PC-9 (cell line): Measurements from ENCODE around the gene PRSS33. TPM values are rescaled to one million over a fixed set of nuclear protein-coding genes. Genes with fewer than 3 reads are reported as not detected.

Experiments
- BruUV-seq: library from RNA; stranded (reverse); fragments of 400-500 nt; replicated peaks from 2 replicates; lab custom pipeline; 2021; lab: Mats Ljungman, UMichigan
- CTCF ChIA-PET: fragments of 300-600 bp; sonication (Branson Sonifier 250); formaldehyde crosslinking; loops from one replicate; lab custom pipeline; 2022; ENCODE audit warnings: antibody characterized with exemption; lab: Charles Lee
- POLR2A ChIA-PET: fragments of 300-600 bp; sonication (Branson Sonifier 250); formaldehyde crosslinking; loops from one replicate; lab custom pipeline; 2022; ENCODE audit warnings: antibody characterized with exemption; ENCODE audit not compliant: unreplicated experiment; lab: Charles Lee
- DNase-seq, 2 experiments: peaks; one replicate each; pipeline versions ENCODE4 v3.0.0 to v3.0.0-alpha.2; 2015 to 2022; ENCODE audit warnings: mixed read lengths in 1 of 2
- H2AFZ ChIP-seq: fragments of 200-600 bp; sonication (generic); 2 replicates; pipeline ENCODE4 v1.8.1; 2017; ENCODE audit warnings: antibody characterized with exemption
- H3F3A ChIP-seq: fragments of 200-600 bp; sonication (generic); 2 replicates; pipeline ENCODE4 v1.8.1; 2017; ENCODE audit warnings: antibody characterized with exemption, mild to moderate bottlenecking, low read depth; ENCODE audit not compliant: insufficient read depth
- H3K27ac ChIP-seq: fragments of 200-600 bp; sonication (generic); 2 replicates; pipeline ENCODE4 v1.6.1; 2016; ENCODE audit warnings: mixed run types
- H3K27me3 ChIP-seq: fragments of 200-600 bp; sonication (generic); 2 replicates; pipeline ENCODE4 v1.6.1; 2016; ENCODE audit warnings: low read depth, mixed run types; ENCODE audit not compliant: insufficient read depth
- H3K36me3 ChIP-seq: fragments of 200-600 bp; sonication (generic); 2 replicates; pipeline ENCODE4 v1.6.1; 2016; ENCODE audit warnings: low read depth, mixed run types
- H3K4me1 ChIP-seq: fragments of 200-600 bp; sonication (generic); replicated peaks from 2 replicates; pipeline ENCODE4 v1.6.1; 2016; ENCODE audit warnings: mixed run types; ENCODE audit not compliant: insufficient read depth
- H3K4me2 ChIP-seq: fragments of 200-600 bp; sonication (generic); 2 replicates; pipeline ENCODE4 v1.6.1; 2017; ENCODE audit warnings: mixed run types
- H3K4me3 ChIP-seq: fragments of 200-600 bp; sonication (generic); 2 replicates; pipeline ENCODE4 v1.6.1; 2016; ENCODE audit warnings: mixed run types
- H3K79me2 ChIP-seq: fragments of 200-600 bp; sonication (generic); 2 replicates; pipeline ENCODE4 v1.6.1; 2017; ENCODE audit warnings: low read depth, mixed run types
- H3K9me2 ChIP-seq: fragments of 200-600 bp; sonication (generic); 2 replicates; pipeline ENCODE4 v1.8.1; 2017; ENCODE audit warnings: mild to moderate bottlenecking; ENCODE audit not compliant: insufficient read depth
- H3K9me3 ChIP-seq: fragments of 200-600 bp; sonication (generic); 2 replicates; pipeline ENCODE4 v1.8.1; 2016; ENCODE audit warnings: low read depth; ENCODE audit not compliant: insufficient read depth
- H4K20me1 ChIP-seq: fragments of 200-600 bp; sonication (generic); 2 replicates; pipeline ENCODE4 v1.8.1; 2017; ENCODE audit not compliant: insufficient read depth
- EZH2 ChIP-seq: fragments of 200-600 bp; sonication (generic); IDR thresholded peaks from 2 replicates; pipeline ENCODE4 v1.8.0; 2017; ENCODE audit warnings: antibody characterized with exemption, low read depth
- intact Hi-C: fragments of 100-400 bp; cut with micrococcal nuclease; formaldehyde crosslinking; loops from one replicate; pipeline ENCODE4 v1.10.0; 2022; ENCODE audit not compliant: unreplicated experiment
- total RNA-seq: library from RNA; stranded (reverse); gene quantifications from 2 replicates; pipeline ENCODE4 v1.2.3, GENCODE V29; 2021
- TF ChIP-seq, protein P1 (sequence below): fragments of 200-600 bp; sonication (generic); conservative IDR thresholded peaks from 2 replicates; pipeline ENCODE4 v1.6.1; 2017; ENCODE audit warnings: mixed run types, antibody characterized with exemption, mild to moderate bottlenecking, moderate library complexity

Gene PRSS33
- total RNA-seq, 1 experiment from 2014 or later, result 0.33 TPM

DNA sequence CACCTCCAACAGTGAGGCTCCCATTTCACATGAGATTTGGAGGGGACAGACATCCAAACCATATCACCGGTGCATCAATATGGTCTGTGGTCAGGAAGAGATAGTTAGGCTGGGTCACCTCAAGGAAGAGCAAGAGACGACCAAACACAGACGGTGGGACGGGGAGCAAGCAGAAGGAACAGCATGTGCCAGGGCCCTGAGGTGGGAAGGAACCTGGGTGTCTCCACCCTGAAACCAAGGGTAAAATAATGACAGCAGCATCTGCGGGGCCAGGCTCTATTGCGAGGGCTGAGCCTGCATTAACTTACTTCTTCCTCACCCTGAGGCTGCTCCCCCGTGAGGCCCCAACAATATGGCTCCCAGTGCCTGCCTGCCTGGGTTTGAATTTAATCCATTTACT is 20.8 kb upstream of the PRSS33 start:
- no peak for DNase-seq
- H2AFZ ChIP-seq, result no peak overlapping the region
- no peaks in the 10 kb centered on the region for H3K9me2 ChIP-seq
- 0 out of 2 replicates have a peak, but pooled peaks cover 3% of the 10 kb centered on the region for H3F3A ChIP-seq
- BruUV-seq, result no TSS peak
- no peaks in the 10 kb centered on the region for H4K20me1 ChIP-seq
- intact Hi-C loops, result no loop called here
- CTCF ChIA-PET, result no interaction called here
- 0 out of 2 replicates have a peak, but pooled peaks cover 3% of the 10 kb centered on the region for H3K27me3 ChIP-seq
- no peaks in the 10 kb centered on the region for H3K9me3 ChIP-seq
- H3K4me3 ChIP-seq, result no peak overlapping the region
- no peak overlapping the region for H3K27ac ChIP-seq
- no peak overlapping the region for H3K4me2 ChIP-seq
- no peaks in the 10 kb centered on the region for H3K79me2 ChIP-seq
- POLR2A ChIA-PET, result no interaction called here
- TF ChIP-seq, protein P1, sequence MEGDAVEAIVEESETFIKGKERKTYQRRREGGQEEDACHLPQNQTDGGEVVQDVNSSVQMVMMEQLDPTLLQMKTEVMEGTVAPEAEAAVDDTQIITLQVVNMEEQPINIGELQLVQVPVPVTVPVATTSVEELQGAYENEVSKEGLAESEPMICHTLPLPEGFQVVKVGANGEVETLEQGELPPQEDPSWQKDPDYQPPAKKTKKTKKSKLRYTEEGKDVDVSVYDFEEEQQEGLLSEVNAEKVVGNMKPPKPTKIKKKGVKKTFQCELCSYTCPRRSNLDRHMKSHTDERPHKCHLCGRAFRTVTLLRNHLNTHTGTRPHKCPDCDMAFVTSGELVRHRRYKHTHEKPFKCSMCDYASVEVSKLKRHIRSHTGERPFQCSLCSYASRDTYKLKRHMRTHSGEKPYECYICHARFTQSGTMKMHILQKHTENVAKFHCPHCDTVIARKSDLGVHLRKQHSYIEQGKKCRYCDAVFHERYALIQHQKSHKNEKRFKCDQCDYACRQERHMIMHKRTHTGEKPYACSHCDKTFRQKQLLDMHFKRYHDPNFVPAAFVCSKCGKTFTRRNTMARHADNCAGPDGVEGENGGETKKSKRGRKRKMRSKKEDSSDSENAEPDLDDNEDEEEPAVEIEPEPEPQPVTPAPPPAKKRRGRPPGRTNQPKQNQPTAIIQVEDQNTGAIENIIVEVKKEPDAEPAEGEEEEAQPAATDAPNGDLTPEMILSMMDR, result no peak
- no peak for TF ChIP-seq EZH2
- H3K4me1 ChIP-seq, result peaks cover 9% of the 10 kb centered on the region; the same call in 1 of the 2 replicates
- no peaks in the 10 kb centered on the region for H3K36me3 ChIP-seq

DNA sequence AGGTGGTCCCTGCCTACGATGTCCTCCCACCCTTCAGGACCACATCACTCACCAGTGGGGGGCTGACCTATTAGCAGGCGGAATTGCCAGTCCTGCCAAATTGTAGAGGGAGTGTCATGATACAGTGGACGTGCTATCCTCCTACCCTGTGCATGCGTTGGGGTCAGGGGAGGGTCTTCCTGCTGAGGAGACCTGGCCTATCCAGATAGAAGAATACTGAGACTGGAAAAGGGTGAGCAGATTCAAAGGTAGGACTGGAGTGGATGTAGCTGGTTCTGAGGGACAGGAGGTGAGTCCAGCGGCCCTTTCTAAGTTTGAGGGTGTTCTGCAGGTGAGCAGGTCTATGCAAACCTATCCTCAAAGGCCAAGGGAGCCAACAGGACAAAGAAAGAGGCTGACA is 18.9 kb upstream of the PRSS33 start:
- Histone ChIP-seq H3K4me2 (no peak overlapping the region), H2AFZ (no peak overlapping the region), H3K36me3 (no peaks in the 10 kb centered on the region), H3F3A (0 out of 2 replicates have a peak, but pooled peaks cover 3% of the 10 kb centered on the region), H3K9me3 (no peaks in the 10 kb centered on the region), H3K4me3 (no peak overlapping the region), H3K9me2 (no peaks in the 10 kb centered on the region), H3K27me3 (0 out of 2 replicates have a peak, but pooled peaks cover 3% of the 10 kb centered on the region), H3K79me2 (no peaks in the 10 kb centered on the region), H4K20me1 (no peaks in the 10 kb centered on the region), H3K4me1 (no peaks in the 10 kb centered on the region), H3K27ac (no peak overlapping the region)
- CTCF ChIA-PET, result no interaction called here
- POLR2A ChIA-PET, result no interaction called here
- no peak for DNase-seq
- BruUV-seq, result no TSS peak
- intact Hi-C loops, result no loop called here
- TF ChIP-seq EZH2, result no peak
- TF ChIP-seq, protein P1, result no peak

DNA sequence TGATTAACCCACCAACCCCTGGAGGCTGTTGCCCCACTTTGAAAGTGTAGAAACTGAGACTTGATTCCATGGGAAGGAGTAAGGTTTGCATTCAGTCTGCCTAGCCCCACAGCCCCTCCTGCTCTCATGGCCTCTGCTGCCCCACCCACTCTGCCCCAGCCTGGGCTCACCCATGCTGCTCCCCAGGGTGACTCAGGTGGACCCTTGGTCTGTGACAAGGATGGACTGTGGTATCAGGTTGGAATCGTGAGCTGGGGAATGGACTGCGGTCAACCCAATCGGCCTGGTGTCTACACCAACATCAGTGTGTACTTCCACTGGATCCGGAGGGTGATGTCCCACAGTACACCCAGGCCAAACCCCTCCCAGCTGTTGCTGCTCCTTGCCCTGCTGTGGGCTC is 17.4 kb upstream of the PRSS33 start:
- TF ChIP-seq EZH2, result no peak
- TF ChIP-seq, protein P1, result no peak
- no peak for DNase-seq
- Histone ChIP-seq H3K9me2 (no peaks in the 10 kb centered on the region), H3K9me3 (no peaks in the 10 kb centered on the region), H3F3A (peaks cover 16% of the 10 kb centered on the region; the same call in 1 of the 2 replicates), H3K27me3 (no peaks in the 10 kb centered on the region), H3K4me2 (no peak overlapping the region), H3K4me3 (no peak overlapping the region), H3K36me3 (no peaks in the 10 kb centered on the region), H3K4me1 (peaks cover 10% of the 10 kb centered on the region), H3K79me2 (no peaks in the 10 kb centered on the region), H4K20me1 (no peaks in the 10 kb centered on the region), H2AFZ (no peak overlapping the region), H3K27ac (no peak overlapping the region)
- intact Hi-C loops, result no loop called here
- CTCF ChIA-PET, result no interaction called here
- POLR2A ChIA-PET, result no interaction called here
- no TSS peak for BruUV-seq
